H9 (cell line): Measurements from ENCODE around the gene ZNF879. TPM values are rescaled to one million over a fixed set of nuclear protein-coding genes. Genes with fewer than 3 reads are reported as not detected.

Experiments
- DNase-seq: peaks from one replicate; pipeline ENCODE4 v3.0.0-alpha.2; 2017
- H2AFZ ChIP-seq: one replicate; pipeline ENCODE4 v1.6.1; 2013; ENCODE audit warnings: mild to moderate bottlenecking, low read length, control low read depth, moderate library complexity
- H2AK5ac ChIP-seq: 2 replicates; pipeline ENCODE4 v1.6.1; 2013; ENCODE audit warnings: low read length, control low read depth, mixed read lengths; ENCODE audit not compliant: insufficient read length
- H2BK120ac ChIP-seq: one replicate; pipeline ENCODE4 v1.6.1; 2013; ENCODE audit warnings: low read depth, mild to moderate bottlenecking, low read length, control low read depth, inconsistent platforms; ENCODE audit not compliant: poor library complexity, severe bottlenecking
- H2BK12ac ChIP-seq: 2 replicates; pipeline ENCODE4 v1.6.1; 2013; ENCODE audit warnings: low read length, control low read depth, mixed read lengths, low read depth; ENCODE audit not compliant: insufficient read length
- H2BK15ac ChIP-seq: 2 replicates; pipeline ENCODE4 v1.6.1; 2013; ENCODE audit warnings: low read depth, low read length, control low read depth
- H2BK20ac ChIP-seq: one replicate; pipeline ENCODE4 v1.6.1; 2013; ENCODE audit warnings: low read depth, mild to moderate bottlenecking, low read length, control low read depth, inconsistent platforms; ENCODE audit not compliant: poor library complexity, severe bottlenecking
- H2BK5ac ChIP-seq: 2 replicates; pipeline ENCODE4 v1.6.1; 2013; ENCODE audit warnings: low read length, control low read depth, mixed read lengths; ENCODE audit not compliant: insufficient read length
- H3K14ac ChIP-seq: 2 replicates; pipeline ENCODE4 v1.6.1; 2013; ENCODE audit warnings: low read length, control low read depth; ENCODE audit not compliant: insufficient read depth
- H3K18ac ChIP-seq: 2 replicates; pipeline ENCODE4 v1.6.1; 2013; ENCODE audit warnings: low read depth, mild to moderate bottlenecking, mixed read lengths, low read length, control low read depth; ENCODE audit not compliant: insufficient read length
- H3K23ac ChIP-seq: 2 replicates; pipeline ENCODE4 v1.6.1; 2013; ENCODE audit warnings: low read length, control low read depth, mixed read lengths, low read depth; ENCODE audit not compliant: insufficient read length
- H3K23me2 ChIP-seq: 2 replicates; pipeline ENCODE4 v1.6.1; 2013; ENCODE audit warnings: low read depth, mild to moderate bottlenecking, mixed read lengths, low read length, control low read depth; ENCODE audit not compliant: insufficient read length, poor library complexity, severe bottlenecking
- H3K27ac ChIP-seq: 2 replicates; pipeline ENCODE4 v1.5.1; 2013; ENCODE audit warnings: low read length, control low read depth, mixed read lengths, low read depth; ENCODE audit not compliant: insufficient read length
- H3K27me3 ChIP-seq: 2 replicates; pipeline ENCODE4 v1.6.1; 2013; ENCODE audit warnings: low read length, control low read depth, inconsistent platforms; ENCODE audit not compliant: insufficient read depth
- H3K4ac ChIP-seq: 2 replicates; pipeline ENCODE4 v1.6.1; 2013; ENCODE audit warnings: low read depth, mild to moderate bottlenecking, control low read depth, inconsistent platforms, low read length, moderate library complexity
- H3K4me1 ChIP-seq: 2 replicates; pipeline ENCODE4 v1.6.1; 2013; ENCODE audit warnings: low read length, control low read depth, inconsistent platforms; ENCODE audit not compliant: insufficient read depth
- H3K4me2 ChIP-seq: 2 replicates; pipeline ENCODE4 v1.6.1; 2013; ENCODE audit warnings: low read length, control low read depth, mixed read lengths; ENCODE audit not compliant: insufficient read length, insufficient read depth
- H3K56ac ChIP-seq: 2 replicates; pipeline ENCODE4 v1.6.1; 2013; ENCODE audit warnings: low read depth, mild to moderate bottlenecking, mixed read lengths, low read length, control low read depth; ENCODE audit not compliant: insufficient read length
- H3K79me1 ChIP-seq: 2 replicates; pipeline ENCODE4 v1.6.1; 2013; ENCODE audit warnings: low read depth, mild to moderate bottlenecking, moderate library complexity, low read length, control low read depth, inconsistent platforms; ENCODE audit not compliant: insufficient read depth, poor library complexity, severe bottlenecking
- H3K79me2 ChIP-seq: 2 replicates; pipeline ENCODE4 v1.6.1; 2013; ENCODE audit warnings: low read length, control low read depth, inconsistent platforms; ENCODE audit not compliant: insufficient read depth
- H3K9ac ChIP-seq: 2 replicates; pipeline ENCODE4 v1.6.1; 2013; ENCODE audit warnings: low read length, control low read depth, mixed read lengths; ENCODE audit not compliant: insufficient read length; ENCODE audit errors: extremely low read depth
- H3K9me3 ChIP-seq: one replicate; pipeline ENCODE4 v1.6.1; 2013; ENCODE audit warnings: low read depth, low read length, inconsistent platforms; ENCODE audit not compliant: control insufficient read depth
- H3T11ph ChIP-seq: one replicate; pipeline ENCODE4 v1.6.1; 2013; ENCODE audit warnings: mild to moderate bottlenecking, low read length, control low read depth, inconsistent platforms
- H4K20me1 ChIP-seq: one replicate; pipeline ENCODE4 v1.6.1; 2013; ENCODE audit not compliant: control insufficient read depth, insufficient read length, insufficient read depth
- H4K5ac ChIP-seq: 2 replicates; pipeline ENCODE4 v1.6.1; 2013; ENCODE audit warnings: low read depth, mild to moderate bottlenecking, mixed read lengths, low read length, control low read depth; ENCODE audit not compliant: insufficient read length
- H4K8ac ChIP-seq: replicated peaks from 2 replicates; pipeline ENCODE4 v1.6.1; 2013; ENCODE audit warnings: low read length, control low read depth, mixed read lengths, low read depth; ENCODE audit not compliant: insufficient read length
- H4K91ac ChIP-seq: 2 replicates; pipeline ENCODE4 v1.6.1; 2013; ENCODE audit warnings: low read depth, mild to moderate bottlenecking, moderate library complexity, mixed read lengths, low read length, control low read depth; ENCODE audit not compliant: insufficient read length
- H3K27ac Mint-ChIP-seq, 3 experiments: 2 replicates in 2 of 3; 3 replicates in 1 of 3; pipeline ENCODE4 v1.8.0; 2020 to 2021; ENCODE audit warnings: mixed read lengths in 3 of 3, mild to moderate bottlenecking in 1 of 3, moderate library complexity in 1 of 3
- H3K27me3 Mint-ChIP-seq: 2 replicates; pipeline ENCODE4 v1.8.0; 2021; ENCODE audit warnings: low read depth, mild to moderate bottlenecking, moderate library complexity, mixed read lengths
- H3K36me3 Mint-ChIP-seq, 3 experiments: 2 replicates in 2 of 3; 3 replicates in 1 of 3; pipeline ENCODE4 v1.8.0; 2020 to 2021; ENCODE audit warnings: low read depth in 3 of 3, mixed read lengths in 3 of 3; ENCODE audit not compliant: insufficient read depth in 1 of 3
- H3K4me1 Mint-ChIP-seq, 2 experiments: 2 replicates each; pipeline ENCODE4 v1.8.0; 2020; ENCODE audit warnings: mixed read lengths in 2 of 2
- H3K4me3 Mint-ChIP-seq, 2 experiments: 2 replicates in 1 of 2; 3 replicates in 1 of 2; pipeline ENCODE4 v1.8.0; 2020 to 2021; ENCODE audit warnings: mild to moderate bottlenecking in 2 of 2, mixed read lengths in 2 of 2, moderate library complexity in 1 of 2
- H3K9me3 Mint-ChIP-seq, 2 experiments: 2 replicates in 1 of 2; 3 replicates in 1 of 2; pipeline ENCODE4 v1.8.0; 2020; ENCODE audit warnings: mild to moderate bottlenecking in 2 of 2, mixed read lengths in 2 of 2, moderate library complexity in 1 of 2
- WGBS: extraction: QIAGEN DNeasy Blood & Tissue Kit; methylation state at CpG from one replicate; pipeline ENCODE4 v1.1.7; 2013; ENCODE audit warnings: missing lambda C conversion rate, low lambda C conversion rate, mixed read lengths; ENCODE audit not compliant: insufficient read length; ENCODE audit errors: extremely low coverage; 5-methylcytosine and 5-hydroxymethylcytosine counted together
- total RNA-seq: library from RNA; stranded (reverse); gene quantifications from 2 replicates; pipeline ENCODE4 v1.2.1, GENCODE V29; 2021
- TF ChIP-seq, protein P1 (sequence below): fragments of 200-600 bp; sonication (generic); conservative IDR thresholded peaks from 3 replicates; pipeline ENCODE4 v1.8.0; 2021; ENCODE audit warnings: antibody characterized with exemption, mild to moderate bottlenecking

ZNF879 gene
- total RNA-seq, 1 experiment from 2014 or later = 5.4 TPM

DNA sequence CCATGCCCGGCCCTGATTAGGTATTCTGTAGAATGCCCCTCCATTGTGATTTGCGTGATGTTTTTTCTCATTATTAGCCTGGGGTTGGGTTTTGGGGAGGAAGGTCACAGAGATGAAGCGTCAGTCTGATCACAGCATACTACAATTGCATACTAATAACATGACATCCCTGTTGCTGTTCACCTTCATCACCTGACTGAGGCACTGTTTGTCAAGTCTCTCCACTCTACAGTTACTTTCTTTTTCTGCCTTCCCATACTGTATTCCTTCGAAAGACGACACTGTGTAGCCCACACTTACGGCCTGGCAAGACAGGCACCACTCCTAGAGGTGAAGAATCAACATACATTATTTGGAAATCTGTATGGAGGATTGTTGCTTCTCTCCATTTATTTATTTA, 42.1 kb downstream of the ZNF879 start:
- Histone ChIP-seq H3K56ac (no peak overlapping the region), H3K79me1 (no peaks in the 10 kb centered on the region), H3K79me2 (no peaks in the 10 kb centered on the region), H2BK20ac (no peak overlapping the region), H2BK15ac (no peak overlapping the region), H3T11ph (no peak overlapping the region), H3K4ac (no peak overlapping the region), H4K20me1 (no peaks in the 10 kb centered on the region), H4K5ac (no peak overlapping the region), H4K91ac (no peak overlapping the region), H3K18ac (no peak overlapping the region), H2BK5ac (no peak overlapping the region), H3K27ac (no peak overlapping the region), H3K14ac (no peak overlapping the region), H2AK5ac (no peak overlapping the region), H3K4me1 (no peaks in the 10 kb centered on the region), H3K9me3 (peaks cover 47% of the 10 kb centered on the region), H3K23ac (no peak overlapping the region), H3K23me2 (peaks cover 3% of the 10 kb centered on the region), H2AFZ (no peak overlapping the region), H3K27me3 (no peaks in the 10 kb centered on the region), H4K8ac (no peak overlapping the region), H2BK120ac (no peak overlapping the region), H2BK12ac (no peak overlapping the region), H3K4me2 (no peak overlapping the region), H3K9ac (no peak overlapping the region)
- H3K4me3 Mint-ChIP-seq = no peak overlapping the region
- WGBS = no CpG with 5 or more reads among the region's 6 CpGs
- TF ChIP-seq, protein P1, sequence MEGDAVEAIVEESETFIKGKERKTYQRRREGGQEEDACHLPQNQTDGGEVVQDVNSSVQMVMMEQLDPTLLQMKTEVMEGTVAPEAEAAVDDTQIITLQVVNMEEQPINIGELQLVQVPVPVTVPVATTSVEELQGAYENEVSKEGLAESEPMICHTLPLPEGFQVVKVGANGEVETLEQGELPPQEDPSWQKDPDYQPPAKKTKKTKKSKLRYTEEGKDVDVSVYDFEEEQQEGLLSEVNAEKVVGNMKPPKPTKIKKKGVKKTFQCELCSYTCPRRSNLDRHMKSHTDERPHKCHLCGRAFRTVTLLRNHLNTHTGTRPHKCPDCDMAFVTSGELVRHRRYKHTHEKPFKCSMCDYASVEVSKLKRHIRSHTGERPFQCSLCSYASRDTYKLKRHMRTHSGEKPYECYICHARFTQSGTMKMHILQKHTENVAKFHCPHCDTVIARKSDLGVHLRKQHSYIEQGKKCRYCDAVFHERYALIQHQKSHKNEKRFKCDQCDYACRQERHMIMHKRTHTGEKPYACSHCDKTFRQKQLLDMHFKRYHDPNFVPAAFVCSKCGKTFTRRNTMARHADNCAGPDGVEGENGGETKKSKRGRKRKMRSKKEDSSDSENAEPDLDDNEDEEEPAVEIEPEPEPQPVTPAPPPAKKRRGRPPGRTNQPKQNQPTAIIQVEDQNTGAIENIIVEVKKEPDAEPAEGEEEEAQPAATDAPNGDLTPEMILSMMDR = peak; percentile 16; the same call in 2 of the 3 replicates
- no peaks in the 10 kb centered on the region for H3K4me1 Mint-ChIP-seq
- peaks cover 72 to 84% (median 76%) of the 10 kb centered on the region in 3 experiments for H3K36me3 Mint-ChIP-seq
- no peak overlapping the region; a peak in 1 of 7 replicates for H3K27ac Mint-ChIP-seq
- H3K9me3 Mint-ChIP-seq = peaks cover 87 to 94% of the 10 kb centered on the region in 2 experiments
- DNase-seq = no peak
- peaks cover 10% of the 10 kb centered on the region for H3K27me3 Mint-ChIP-seq
